Neural cell (in vitro differentiated cells): ENCODE results near the gene SLC36A3.

ENCODE experiments used
- CTCF ChIP-seq: fragments of 450-650 bp; IDR thresholded peaks from 2 replicates; pipeline ENCODE4 v1.5.1; 2014; ENCODE audit warnings: antibody characterized with exemption, mild to moderate bottlenecking, moderate library complexity; ENCODE audit not compliant: poor library complexity, severe bottlenecking
- EP300 ChIP-seq: fragments of 450-650 bp; conservative IDR thresholded peaks from 2 replicates; pipeline ENCODE4 v1.6.1; 2014; ENCODE audit warnings: antibody characterized with exemption, mild to moderate bottlenecking, moderate library complexity; ENCODE audit not compliant: poor library complexity, severe bottlenecking
- EZH2 ChIP-seq: fragments of 200-600, 300-800 bp; shearing (Covaris generic), sonication (generic); IDR thresholded peaks from 2 replicates; pipeline ENCODE4 v1.6.1; 2014; ENCODE audit warnings: antibody characterized with exemption, low read length, borderline replicate concordance, mild to moderate bottlenecking; ENCODE audit not compliant: insufficient read depth, poor library complexity, severe bottlenecking
- POLR2AphosphoS5 ChIP-seq: IDR thresholded peaks from 2 replicates; pipeline ENCODE4 v1.6.1; 2012
- TAF1 ChIP-seq: IDR thresholded peaks from 2 replicates; pipeline ENCODE4 v1.6.1; 2012; ENCODE audit warnings: low read depth

- TF ChIP-seq CTCF (no peak), EP300 (no peak), EZH2 (no peak), POLR2AphosphoS5 (no peak), TAF1 (no peak)
These were observed 17.3 kb downstream of the SLC36A3 start for GRCh38 chr5:151286246-151286645.
